HG02759 (cell line): ENCODE results near the gene FABP6.

Experiments used
- ATAC-seq: cut with Tn5 transposase; IDR thresholded peaks from one replicate; pipeline ENCODE4 v1.9.1; 2021; ENCODE audit warnings: mild to moderate bottlenecking, moderate library complexity; ENCODE audit not compliant: unreplicated experiment

FABP6 gene

DNA sequence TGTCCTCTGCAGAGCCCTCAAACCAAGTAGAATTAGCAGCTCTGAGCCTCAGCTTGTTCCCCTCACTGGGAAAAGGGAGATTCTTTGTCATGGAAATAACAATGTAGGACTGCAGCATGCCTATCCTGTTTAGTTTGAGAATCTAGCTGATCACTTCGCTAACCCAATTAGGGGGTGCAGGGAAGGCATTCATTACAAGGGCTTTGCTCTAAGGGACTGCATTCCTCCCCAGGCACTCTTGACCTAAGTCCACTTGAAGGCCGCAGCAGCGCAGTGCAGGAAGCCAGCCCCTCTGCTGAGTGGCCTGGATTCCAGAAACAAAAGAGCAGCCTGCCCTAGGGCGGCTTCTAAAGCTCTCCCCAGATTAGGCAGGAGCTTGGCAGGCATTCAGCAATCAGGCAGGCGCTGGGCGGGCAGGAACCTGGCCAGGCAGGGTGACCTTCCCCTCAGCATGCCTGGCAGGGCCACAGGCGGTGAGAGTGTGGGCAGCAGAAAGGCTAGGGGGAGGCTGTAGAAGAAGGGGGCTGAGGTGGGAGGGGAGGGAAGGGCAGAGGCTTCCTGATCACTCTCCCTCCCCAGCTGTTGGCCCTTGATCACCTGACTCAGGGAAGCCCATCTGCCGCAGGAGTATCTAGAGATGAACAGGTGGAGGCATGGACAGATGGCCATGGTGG is 58.2 kb downstream of the FABP6 start:
- ATAC-seq = no peak
